Stimulated activated CD4-positive, alpha-beta T cell treated with anti-CD3 and anti-CD28 coated beads, Interleukin-1b, Interleukin-23, amount 100 ng/mL, for 4 hours (primary cell): ENCODE measurements around the gene SEMA3C.

Experiments used
- DNase-seq, 2 donors: peaks; one replicate each; pipeline ENCODE4 v3.0.0-alpha.2; 2020; ENCODE audit warnings: low read depth in 2 of 2

SEMA3C gene

DNA sequence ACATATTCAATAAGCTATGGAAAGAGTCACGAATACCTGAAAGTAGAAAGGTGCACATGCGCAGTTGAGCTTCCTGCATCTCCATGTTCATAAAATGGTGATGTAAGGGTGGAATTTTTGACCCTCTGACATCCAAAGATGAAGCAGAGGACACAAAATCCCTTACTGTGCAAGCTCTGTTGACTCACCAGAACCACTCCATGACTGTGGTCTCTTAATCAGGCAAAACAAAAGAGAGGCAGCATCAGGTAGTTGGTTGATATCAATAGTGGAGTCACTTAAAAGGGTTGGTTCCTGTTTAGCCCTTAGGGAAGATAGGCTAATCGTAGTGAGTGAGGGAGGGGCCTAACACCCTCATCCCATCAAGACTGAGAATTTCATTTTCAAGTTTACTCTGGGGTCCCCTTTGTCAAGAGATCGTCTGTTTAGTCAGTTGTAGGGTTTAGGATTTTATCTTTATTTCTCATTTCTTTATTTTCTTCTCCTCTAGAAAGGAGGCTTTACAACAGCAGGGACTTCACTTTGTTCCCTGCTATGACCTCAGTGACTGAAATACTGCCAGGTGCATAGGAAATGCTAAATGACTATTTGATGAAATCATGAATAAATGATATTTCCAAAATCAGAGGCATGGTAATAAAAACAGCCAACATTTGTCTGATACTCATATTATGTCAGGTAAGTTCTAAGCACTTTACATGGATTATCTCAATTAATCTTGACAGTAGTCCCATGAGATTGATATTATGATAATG, 182.3 kb downstream of the SEMA3C start:
- no peak for DNase-seq

DNA sequence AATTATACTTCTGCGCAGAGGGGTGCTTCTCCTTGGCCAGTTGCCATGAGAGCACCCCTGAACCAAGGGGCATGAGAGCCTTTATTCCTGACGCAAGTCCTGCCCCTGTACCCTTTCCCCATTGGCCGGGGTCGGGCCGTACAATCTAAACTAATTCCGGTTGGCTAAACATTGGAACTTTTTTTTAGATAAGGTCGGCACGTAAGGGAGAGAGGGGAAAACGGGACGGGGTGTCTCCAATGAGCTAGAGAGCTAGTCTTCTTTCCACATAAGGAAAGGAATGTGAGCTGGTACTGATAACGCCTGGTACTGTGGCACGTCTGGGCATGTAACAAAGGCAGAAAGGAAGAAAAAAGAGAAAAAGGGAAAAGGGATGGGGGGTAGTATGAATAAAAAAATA, 183.5 kb downstream of the SEMA3C start:
- DNase-seq: no peak

DNA sequence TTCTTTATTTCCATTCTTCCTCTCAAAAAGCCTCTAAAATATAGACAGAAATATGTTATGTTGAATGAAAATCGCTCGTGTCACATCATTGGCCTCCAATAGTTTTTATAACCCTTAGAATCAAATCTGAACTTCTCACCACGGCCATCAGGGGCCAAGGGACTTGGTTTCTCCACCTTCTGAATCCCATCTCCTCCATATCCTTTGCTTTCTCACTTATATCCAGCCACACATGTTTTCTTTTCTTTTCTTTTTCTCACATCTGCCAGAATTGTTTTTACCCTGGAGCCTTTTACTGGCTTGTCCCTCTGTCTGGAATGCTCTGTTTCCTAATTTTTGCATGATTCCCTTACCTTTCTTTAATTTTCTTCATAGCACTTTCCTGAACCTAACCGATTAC, 184.8 kb downstream of the SEMA3C start:
- no peak for DNase-seq

DNA sequence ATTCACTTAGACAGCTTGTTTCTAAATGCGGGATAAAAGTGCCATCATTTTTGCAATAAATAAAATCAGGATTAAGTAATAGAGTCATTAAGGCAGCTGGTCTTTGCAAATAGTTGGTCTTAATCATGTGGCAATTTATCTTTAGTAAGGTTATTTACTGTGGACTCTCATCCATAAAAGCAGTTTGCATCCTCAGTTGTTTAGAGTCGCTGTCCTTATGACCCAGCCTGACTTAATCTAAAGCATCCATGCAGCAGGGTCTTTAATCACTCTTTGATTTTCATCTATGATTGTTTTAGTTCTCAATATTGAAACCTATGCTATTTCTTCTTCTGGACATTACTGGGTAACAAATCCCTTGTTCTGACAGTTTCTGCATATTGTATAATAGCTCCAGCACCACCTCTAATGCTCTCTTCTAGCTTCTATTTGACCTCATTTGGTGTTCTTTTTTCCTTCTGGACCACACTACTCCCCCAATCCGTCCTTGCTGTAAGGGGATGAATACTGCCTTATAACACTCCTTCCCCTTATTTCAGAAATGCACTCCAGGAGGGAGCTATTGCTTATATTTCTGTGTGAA, 185.4 kb downstream of the SEMA3C start:
- DNase-seq: no peak

DNA sequence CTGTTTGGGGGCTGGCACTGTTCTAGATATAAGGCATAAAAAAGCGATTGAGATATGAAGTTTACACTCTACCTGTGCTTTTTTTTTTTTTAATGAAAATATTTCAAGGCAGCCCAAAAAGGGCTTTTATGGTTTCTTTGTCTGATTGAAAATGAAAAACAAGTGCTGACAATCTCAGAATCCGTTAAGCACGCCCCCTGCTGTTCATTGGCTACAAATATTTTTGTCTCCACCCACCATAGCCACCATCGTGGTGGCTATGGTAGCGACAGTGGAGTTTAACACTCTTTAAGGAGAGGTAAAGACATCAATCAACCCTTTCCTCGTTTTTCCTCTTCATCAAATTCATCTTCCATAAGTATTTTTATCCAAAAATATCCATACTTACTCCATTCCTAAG, 186.2 kb downstream of the SEMA3C start:
- DNase-seq: no peak

DNA sequence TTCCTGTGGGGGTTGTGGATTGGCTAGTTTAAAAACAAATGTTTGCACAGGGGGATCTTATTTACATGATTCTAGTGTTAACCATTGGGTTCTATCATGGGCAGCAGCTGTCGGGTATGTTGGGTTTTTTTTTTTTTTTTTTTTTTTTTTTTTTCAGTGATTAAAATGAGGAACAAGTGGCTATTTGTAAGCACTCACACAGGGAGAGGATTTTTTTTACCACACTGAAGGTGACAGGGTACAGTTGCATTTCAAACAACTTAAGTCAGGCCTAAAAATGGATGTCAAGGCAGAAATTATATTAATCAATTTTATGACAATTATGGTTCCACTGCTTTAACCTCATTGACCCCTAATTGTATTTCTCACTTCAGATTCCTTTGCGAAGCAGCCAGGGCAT, 187.6 kb downstream of the SEMA3C start:
- no peak for DNase-seq

DNA sequence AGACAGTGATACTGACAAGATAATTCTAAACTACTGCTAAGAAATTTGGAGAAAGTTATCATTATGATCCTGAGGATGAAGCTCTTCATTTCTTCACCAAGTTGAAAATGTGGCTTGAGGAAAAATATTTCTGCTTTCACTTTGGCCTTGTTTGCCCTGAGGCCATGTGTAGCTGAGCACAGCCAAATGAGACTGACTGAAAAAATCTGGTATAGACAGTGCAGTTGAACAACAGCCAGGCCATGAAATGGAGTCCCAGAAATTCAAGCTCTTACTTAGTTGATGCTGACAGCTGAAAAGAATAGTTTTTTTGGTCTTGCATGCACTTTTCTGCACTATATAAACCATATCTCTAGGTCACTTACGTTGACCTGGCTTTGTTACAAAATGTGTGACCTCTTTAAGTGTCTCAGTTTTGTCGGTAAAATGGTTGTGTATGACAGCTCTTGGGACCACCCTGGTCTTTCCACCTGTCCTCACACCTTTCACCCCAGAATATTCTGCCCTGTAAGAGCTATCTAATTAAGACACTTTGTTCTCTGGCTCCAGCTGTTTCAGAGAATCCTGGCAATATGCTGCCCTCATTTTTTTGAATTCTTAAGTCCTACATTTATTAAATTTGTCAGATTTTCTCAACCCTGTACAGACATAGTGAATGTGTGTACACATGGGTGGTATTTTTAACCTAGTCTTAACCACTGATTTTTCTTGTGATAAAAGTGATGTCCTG, 189.1 kb downstream of the SEMA3C start:
- DNase-seq: no peak

DNA sequence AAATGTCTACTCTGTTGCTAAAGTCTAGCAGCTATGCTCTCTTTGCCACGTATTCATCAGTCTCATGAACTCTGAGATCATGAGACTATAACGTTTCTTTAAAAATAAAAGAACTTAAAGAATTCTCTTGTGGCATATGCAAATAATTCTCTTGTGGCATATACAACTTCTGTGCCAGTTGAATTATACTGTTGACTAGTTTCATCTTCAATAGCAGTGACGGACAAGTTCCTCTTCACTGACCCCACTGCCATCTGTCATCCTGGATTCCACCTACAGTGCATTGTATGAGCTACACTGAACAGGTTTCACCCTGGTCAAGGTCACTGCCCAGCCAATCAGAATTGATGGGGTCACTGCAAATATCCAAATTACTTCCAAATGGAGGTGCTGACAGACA, 192.2 kb downstream of the SEMA3C start:
- no peak for DNase-seq

DNA sequence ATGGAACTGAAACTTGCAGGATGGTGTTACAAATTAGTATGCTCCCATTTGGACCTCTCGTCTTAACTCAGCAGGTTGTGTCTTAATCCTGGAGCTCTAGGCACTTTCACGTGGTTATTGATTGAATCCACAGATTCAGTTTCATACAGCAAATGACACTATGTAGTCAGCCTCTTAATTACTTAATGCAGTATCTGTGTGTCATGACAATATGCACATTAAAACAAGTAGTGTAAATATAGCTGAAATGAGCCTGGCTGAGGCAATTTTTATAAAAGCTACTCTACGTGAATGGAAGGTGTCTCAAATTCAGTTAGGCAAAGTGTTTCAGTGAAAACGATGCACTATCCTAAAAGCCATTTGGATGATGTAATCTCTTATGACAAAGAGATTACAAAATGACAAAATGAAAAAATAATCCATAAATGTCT, 193.7 kb downstream of the SEMA3C start:
- no peak for DNase-seq

DNA sequence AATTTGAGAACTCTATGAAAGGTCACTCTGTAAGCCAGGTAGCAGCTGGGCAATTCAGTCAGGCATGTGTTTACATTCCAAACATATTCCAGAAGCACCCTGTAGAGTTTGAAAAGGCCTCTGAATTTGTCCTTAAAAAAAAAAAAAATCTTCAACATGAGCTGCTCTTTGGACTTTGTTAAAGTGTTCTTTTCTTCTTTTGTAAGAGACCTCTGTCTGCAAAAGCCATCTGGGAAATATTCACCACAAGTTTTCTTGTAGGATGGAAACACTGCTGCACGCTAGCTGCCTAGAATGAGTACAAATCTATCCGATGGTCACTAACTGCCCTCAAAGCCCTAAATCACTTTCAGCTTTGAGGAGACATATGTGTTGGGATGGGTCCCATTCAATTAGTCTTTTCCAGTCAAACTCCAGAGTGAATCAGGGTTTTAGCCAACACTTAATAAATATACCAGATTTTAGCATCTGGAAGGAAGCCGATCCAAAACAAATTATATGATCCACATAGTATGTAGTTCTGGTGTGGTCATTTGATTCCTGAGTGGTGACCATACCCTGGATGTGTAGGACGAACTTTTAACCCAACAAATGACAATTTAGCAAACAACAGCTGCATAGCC, 194.5 kb downstream of the SEMA3C start:
- no peak for DNase-seq

DNA sequence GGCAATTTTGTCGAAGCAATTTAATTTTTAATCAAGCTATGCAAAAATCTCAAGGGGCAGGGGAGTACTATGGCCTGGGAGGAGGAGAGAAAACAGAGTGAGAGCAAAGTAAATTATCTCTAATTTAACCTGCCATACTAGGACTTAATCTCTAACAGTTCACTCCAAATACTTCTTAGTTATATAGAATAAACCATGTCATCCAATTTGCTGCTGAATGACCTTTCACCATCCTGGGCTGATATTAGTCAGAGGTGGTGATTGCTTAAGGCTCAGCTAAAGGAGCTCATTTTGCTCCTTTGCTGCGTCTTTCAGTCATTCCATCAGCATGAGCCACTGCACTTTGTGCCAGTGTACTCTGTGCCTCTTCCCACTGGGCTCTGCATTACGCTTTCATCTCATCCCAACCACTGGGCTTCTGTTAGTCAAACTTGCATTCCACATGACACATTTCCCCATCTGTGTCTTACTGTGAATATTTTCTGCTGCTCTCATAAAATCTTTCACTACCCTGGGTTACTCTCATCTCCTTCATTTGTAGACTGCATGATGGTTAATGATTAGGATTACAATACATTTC, 196.1 kb downstream of the SEMA3C start:
- no peak for DNase-seq

DNA sequence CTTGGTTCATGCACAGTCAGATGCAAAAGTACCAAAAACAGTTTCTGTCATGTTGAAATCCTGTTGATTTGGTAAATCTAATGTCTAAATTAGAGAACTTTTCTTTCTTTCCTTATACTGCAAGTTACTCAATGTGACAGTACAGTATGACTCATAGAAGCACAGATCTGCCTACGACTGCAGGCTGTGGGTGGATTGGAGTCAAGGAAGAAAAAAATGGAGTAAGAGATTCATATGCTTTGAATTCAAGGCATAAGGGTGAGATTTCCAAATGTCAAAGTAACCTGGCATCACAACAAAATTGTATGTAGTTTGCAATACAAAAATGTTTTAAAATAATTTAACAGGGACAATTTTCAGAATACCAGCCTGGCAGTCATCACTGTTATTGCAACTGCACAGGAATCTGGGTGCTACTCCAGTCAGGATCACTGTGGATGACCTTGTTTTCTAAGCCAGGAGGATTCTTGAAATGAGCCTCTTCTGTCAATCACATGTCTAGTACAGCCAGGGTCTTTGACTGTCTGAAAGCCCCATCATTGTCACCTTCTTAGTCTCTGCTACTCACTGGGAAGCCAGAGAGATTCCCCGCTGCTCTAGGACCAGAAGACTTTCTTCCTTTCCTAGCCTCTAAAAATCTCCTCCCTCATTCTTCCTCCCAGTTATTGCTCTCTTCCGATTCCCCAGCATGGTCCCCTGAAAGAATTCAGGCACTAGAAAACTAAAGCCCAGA, 196.8 kb downstream of the SEMA3C start:
- no peak for DNase-seq

DNA sequence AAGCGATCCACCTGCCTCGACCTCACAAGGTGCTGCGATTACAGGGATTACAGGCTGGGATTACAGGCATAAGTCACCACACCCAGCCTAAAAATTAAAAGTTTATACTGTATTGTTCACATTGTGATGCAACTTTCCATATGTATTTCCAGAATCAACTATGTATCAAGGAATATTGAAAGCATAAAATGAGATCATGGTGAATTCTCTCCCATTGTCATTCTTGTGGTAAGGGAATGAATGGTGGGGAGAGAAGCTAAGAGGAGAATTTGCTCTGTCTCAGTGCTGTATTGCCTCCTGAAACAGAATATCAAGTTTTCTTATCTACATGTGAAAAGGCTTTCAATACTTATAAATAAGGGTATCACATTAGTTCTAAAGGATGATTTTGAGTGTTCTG, 198.7 kb downstream of the SEMA3C start:
- DNase-seq: no peak

DNA sequence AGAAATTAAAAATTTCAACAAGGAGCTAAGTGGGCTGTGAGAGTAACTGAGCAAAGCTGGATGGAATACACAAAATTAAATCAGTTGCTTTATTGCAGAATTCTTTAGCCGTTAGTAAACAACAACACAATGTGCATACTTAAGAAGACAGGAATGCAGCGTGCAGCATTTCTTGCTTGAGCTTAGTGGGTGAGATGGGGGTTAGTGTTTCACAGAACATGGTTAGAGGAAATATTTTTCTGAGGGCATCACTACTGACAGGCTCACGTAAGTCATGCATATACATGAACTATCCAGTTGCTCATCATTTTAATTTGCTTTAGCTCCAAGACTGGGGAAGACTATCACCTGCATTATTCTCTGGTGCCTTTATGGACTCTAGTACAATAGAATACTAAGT, 199.6 kb downstream of the SEMA3C start:
- DNase-seq: no peak

DNA sequence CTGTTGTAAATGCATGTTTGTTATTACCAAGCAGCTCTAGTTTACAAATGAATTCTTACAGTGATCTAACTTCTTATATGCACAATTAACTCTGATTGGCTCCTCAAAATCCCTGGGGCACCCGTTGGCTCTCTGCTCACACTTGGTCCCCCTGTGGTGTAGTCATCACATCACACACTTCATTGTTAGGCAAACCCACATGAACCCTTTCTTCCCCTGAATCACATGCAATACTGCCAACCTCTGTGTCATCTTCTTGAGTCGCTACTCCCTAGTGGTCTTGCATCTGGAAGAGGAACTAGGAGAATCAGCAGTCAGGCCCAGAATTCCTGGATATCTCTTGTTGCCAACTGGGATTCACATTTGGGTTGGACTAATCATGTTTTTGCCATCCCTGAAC, 207.3 kb downstream of the SEMA3C start:
- no peak for DNase-seq

DNA sequence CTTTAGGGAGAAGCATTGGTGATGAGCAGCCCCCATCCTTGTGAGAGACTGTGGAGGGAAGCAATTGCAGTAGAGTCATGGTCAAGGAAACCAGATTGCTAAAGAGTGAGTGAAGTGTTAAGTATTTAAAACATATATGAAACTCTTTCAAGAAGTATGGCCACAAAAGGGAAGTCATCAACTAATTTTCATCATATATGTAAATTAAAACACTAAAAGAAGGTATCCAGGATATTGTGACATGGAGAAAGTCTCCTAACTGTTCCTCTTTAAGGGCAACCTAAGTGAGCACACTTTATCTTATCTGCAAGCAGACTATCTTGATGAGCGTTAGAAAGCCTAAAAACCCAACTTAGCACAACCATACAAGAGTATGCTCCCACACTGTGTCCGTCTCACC, 210.7 kb downstream of the SEMA3C start:
- no peak for DNase-seq

DNA sequence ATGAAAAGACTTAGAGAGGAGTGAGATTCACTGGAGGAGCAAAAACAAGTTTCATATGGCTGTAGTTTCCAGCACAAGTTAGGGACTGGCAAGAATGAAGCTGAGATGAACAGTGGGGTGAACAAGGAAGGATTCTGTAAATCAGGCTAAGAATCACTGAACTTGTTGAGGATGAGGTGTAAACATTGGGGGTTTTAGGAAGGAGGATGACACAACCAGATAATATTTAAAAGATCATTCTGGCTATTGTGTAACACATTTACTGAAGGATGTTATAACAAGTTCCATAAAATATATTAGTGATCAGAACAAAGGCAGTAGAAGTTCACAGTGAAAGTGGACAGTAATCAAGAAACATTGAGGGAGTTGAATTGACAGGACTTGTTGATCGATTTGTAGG, 211.5 kb downstream of the SEMA3C start:
- DNase-seq: no peak

DNA sequence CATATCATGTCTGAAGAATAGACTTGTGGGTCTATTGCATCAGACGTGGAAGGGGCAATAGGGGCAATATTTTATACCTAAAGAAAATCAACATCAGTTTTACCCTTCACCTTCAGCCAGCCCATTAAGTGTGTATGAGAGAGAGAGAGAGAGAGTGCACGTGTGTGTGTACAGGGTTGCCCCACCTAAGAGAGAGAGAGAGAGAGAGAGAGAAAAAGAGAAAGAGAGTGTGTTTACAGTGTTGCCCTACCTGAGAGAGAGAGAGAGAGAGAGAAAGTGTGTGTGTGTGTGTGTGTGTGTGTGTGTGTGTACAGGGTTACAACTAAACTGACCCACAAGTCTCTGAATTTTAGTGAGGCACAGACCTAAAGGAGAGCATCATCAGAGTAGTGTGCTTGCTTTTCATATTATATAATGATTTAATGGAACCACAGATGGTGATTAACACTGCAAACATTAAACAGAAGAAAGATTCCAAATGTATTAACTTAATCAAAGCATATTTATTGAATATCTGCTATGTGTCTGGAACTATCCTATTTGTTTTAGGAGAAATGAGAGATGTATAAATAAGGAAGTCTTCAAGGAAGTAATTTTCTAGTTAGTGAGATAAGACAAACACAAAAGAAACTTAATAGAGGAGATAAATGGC, 213.6 kb downstream of the SEMA3C start:
- DNase-seq: no peak

DNA sequence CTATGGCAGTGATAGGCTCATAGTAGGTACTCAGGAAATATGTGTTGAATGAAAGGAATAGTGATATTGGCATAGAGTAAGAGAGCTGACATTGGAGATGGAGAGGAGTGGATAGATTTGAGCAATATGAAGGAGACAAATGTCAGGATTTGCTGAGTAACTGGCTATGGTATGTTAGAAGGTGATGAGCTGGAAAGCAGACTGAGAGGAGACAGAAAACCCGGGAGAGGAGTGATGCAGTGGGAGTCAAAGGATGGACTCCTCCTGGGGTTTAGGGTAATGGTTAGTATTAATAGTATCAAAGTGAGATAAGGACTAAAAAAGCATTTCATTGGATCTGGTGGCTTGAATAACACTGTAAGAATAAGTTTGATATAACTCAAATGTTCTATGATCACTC, 215.6 kb downstream of the SEMA3C start:
- DNase-seq: no peak

DNA sequence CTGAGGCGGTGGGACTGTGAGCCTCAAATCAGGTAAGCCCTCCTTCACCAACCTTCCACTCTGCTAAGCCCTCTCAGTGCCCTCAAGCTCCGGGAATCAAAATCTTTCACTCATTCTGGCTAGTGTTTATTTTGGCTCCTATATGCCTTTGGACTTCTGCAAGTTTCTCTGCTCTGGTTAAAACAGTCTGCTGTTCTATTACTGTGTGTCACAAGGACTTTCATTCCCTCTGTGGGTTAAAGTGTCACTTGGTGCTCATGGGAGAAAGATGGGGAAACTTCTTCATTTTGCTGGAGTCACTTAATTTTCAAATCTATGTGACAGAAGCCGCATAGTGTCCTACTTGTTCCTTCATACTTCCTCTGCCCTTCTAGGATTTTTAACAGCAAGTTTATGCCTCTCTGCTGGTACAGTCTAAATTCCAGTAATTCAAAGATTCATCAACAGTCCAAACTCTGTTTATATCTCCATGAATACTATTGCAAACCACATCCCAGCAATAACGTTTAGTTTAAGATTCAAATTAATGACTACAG, 219.1 kb downstream of the SEMA3C start:
- no peak for DNase-seq
